HG02642 (cell line): Measurements from ENCODE around the gene CCDC80.

Experiments used
- ATAC-seq: cut with Tn5 transposase; IDR thresholded peaks from one replicate; pipeline ENCODE4 v1.9.1; 2021; ENCODE audit warnings: mild to moderate bottlenecking; ENCODE audit not compliant: unreplicated experiment, poor library complexity

Gene CCDC80

DNA sequence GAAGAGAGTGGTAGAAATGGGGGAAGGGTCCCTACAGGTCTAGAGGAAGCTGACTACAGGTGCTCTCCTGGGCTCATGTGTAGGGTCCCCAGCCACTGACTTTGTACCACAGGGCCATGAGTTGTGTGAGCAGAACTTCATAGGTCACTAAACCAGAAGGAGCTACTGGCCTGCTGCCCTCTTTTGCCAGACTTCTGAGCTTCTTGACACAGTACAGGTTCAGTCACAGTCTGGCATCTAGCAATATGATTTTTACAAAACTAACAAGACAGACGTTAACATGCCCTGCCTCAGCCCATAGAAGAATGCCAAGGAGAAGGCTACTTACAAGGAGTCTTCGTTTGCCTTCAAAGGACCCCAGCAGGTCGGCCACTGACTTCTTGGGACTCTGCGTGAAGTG, 3.2 kb downstream of the CCDC80 start:
- no peak for ATAC-seq

GRCh38 chr3:112635674-112636073, 5.3 kb downstream of the CCDC80 start:
- no peak for ATAC-seq

GRCh38 chr3:112634786-112635541, 6.0 kb downstream of the CCDC80 start:
- no peak for ATAC-seq

GRCh38 chr3:112633757-112634156, 7.2 kb downstream of the CCDC80 start:
- no peak for ATAC-seq

DNA sequence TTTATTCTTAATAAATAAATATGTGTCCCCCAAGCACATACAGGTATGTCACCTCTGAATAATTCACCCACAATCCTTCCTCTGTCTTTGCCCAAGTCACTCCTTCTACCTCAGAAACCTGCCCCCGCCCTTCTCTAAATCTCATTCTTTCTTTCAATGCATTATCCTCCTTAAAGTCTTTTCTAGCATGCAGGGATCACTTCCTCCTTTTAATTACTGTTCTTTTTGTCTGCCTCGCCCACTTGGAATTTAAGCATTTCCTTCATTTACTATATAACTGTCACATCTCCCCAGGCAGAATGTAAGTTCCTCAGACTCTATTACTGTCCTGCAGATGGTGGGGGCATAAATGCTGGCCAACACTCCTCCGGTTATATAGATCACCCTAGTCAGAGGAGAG, 7.8 kb downstream of the CCDC80 start:
- no peak for ATAC-seq

DNA sequence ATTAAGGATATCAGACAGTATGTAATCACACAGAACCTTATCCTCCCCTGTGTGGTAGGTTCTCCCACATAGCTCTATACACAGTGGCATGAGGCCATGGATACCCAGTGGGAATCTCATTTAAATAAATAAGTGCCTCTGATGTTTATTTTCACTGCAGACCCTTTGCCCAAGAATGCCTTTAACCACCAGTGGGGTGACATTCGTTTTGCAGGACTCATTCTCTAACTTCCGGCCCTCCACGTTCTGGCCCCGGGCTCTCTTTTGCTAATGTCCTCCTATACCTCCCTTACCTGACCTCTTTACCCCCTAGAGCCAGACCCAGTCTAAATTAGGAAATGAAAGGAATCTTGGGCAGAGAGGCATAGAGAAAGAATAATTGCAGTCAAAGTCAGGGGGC, 8.3 kb downstream of the CCDC80 start:
- no peak for ATAC-seq

DNA sequence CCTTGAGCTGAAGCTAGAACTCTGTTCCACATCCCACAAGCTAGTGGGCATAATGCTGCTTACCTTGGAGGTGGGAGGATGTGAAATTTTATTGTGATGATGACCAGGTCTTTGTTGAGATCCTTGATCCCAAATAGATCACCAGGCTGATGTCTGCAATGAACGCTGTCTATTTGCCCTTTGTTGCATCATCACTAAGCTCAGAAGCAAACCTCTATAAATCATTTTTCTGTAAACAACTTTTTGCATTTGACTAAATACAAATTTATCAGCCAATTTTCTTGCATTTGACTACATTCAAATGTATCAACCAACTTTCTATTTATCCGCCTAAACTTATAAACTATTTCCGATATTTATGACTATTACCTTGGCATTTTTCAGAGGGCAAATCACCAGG, 9.7 kb downstream of the CCDC80 start:
- ATAC-seq: no peak

- ATAC-seq: no peak
Measured at GRCh38 chr3:112629425-112629824, 11.5 kb downstream of the CCDC80 start.

DNA sequence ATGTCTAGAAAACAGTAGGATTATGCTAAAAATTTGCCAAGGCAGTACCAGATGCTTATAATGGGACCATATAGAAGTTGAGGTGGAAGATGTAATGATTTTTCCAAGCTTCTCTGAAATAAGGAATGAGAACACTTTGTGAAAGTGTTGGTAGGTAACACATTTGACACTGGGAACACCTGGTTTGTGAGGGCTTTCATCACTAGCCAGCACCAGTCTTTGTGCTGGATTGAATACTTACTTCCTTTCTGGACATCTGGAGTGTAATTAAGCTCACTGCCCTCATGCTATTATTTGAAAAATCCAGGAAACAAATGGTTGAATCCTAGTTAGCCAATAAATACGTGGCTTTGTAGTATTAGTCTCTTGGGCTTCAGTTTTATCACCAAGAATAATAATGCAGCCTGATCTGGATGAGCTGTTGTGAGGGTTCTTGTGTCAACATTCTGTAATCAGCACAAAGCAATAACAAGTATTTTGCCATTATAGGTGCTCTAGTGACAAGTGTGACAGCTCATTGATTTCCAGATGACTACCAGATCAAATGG, 12.9 kb downstream of the CCDC80 start:
- ATAC-seq: no peak

GRCh38 chr3:112627419-112627818, 13.5 kb downstream of the CCDC80 start:
- no peak for ATAC-seq

DNA sequence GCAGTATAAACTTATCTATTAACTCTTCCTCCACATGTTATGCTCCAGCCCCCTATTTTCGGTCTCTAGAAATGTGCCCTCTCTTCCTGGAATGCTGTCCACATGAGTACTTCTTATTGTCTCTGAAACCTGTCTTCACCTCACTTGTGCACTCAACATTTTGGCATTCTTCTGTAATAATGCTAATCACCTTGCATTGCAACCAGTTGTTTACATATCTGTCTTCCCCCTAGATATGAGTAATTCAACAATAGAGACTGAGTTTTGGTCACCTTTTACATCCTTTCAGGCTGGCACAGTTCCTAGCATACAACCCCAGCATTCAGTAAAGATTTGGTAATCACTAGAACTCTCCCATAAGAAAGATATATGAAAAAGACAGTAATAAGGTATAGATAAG, 17.2 kb downstream of the CCDC80 start:
- ATAC-seq: no peak

- ATAC-seq: no peak
Measured at GRCh38 chr3:112623213-112623612, 17.7 kb downstream of the CCDC80 start.

GRCh38 chr3:112619295-112619694, 21.6 kb downstream of the CCDC80 start:
- peak; percentile 66 for ATAC-seq

GRCh38 chr3:112617285-112617684, 23.7 kb downstream of the CCDC80 start:
- no peak for ATAC-seq

- ATAC-seq: no peak
Measured at GRCh38 chr3:112615989-112616731, 24.8 kb downstream of the CCDC80 start.

- no peak for ATAC-seq
Measured at GRCh38 chr3:112611752-112612515, 29.0 kb downstream of the CCDC80 start.

DNA sequence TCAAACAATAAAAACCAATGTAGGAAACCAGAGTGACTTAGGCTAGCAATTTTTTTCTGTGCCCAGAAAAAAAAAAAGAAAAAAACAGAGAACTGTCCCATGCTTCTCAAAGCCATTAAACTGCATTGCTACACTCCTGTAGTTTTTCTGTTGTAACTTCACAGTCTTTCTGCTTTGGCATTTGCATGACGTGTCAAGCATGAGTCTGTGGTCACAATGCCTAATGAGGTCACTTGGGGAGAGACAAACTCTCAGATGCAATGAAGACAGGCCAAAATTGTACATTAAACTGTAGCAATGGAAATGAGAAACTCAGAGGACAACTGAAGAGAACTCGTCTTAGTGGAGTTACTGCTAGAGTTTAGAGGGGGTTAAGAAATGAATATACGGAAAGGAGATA, 30.8 kb downstream of the CCDC80 start:
- no peak for ATAC-seq

DNA sequence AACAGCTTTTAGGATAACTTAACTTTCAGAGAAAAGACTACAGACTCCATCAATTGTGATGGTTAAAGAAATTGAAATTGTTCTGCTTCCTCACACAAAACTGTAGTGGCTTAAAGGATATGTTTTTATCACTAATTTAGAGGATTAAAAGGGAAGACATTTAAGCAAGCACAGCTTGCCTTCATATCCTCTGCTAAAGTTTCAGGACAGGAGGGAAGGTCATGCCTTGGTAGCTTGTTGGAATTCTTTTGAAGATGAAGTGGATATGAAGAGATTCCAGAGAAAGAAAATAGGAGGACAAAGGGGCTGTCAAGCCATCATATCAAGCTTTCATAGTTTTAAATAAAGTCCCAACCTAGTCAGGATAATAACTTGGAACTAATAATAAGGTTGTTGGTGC, 33.1 kb downstream of the CCDC80 start:
- no peak for ATAC-seq

DNA sequence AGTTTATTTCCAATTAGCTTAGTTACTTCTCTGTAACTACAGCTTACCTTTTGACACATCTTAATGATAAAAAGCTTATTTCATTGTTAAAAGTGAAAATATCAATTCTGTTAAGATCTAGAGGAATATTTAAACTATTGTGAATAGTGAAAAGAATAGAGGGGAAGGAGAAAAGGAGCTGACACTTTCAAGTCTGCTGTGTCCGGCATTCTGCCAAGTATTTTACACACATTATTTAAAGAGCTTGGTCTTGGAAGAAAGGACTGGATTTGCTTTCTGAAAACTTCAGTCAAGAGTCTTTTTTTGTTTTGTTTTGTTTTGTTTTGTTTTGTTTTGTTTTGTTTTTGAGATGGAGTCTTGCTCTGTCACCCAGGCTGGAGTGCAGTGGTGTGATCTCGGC, 34.8 kb downstream of the CCDC80 start:
- ATAC-seq: no peak

DNA sequence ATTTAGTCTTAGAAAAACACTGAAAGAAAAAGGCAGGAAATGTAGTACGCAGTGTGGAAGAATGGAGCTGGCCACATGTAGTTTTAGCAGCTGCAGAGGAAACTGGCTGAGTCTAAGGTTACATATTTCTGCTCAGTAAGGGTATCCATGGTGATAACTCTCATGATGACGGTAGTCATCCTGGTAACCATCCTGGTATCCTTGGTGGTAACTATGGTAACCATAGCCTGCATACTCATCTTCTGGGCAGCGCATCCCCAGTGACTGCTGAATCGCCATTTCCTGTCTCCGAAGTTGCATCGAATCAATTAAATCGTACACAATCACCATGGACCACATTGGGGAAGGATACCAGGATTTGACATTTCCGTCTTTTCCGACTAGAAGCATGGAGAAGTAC, 35.7 kb downstream of the CCDC80 start:
- no peak for ATAC-seq

- no peak for ATAC-seq
Measured at GRCh38 chr3:112604536-112604935, 36.4 kb downstream of the CCDC80 start.
